HUES6 (cell line): Measurements from ENCODE around the gene SPIC.

Experiments used
- H3K27ac ChIP-seq: 2 replicates; pipeline ENCODE4 v1.7.0; 2013; ENCODE audit warnings: low read depth, mild to moderate bottlenecking, low read length, inconsistent platforms
- H3K27me3 ChIP-seq: 2 replicates; pipeline ENCODE4 v1.6.1; 2013; ENCODE audit warnings: low read length; ENCODE audit not compliant: control insufficient read depth, insufficient read depth
- H3K36me3 ChIP-seq: 2 replicates; pipeline ENCODE4 v1.6.1; 2013; ENCODE audit warnings: low read length; ENCODE audit not compliant: control insufficient read depth, insufficient read depth
- H3K4me1 ChIP-seq: 2 replicates; pipeline ENCODE4 v1.6.1; 2013; ENCODE audit warnings: low read length; ENCODE audit not compliant: control insufficient read depth, insufficient read depth
- H3K4me3 ChIP-seq: 2 replicates; pipeline ENCODE4 v1.5.1; 2013; ENCODE audit warnings: low read depth, low read length
- H3K9ac ChIP-seq: one replicate; pipeline ENCODE4 v1.6.1; 2013; ENCODE audit warnings: mild to moderate bottlenecking, low read length
- H3K9me3 ChIP-seq: 2 replicates; pipeline ENCODE4 v1.6.1; 2013; ENCODE audit warnings: low read depth, low read length; ENCODE audit not compliant: control insufficient read depth, insufficient read depth

The SPIC gene

DNA sequence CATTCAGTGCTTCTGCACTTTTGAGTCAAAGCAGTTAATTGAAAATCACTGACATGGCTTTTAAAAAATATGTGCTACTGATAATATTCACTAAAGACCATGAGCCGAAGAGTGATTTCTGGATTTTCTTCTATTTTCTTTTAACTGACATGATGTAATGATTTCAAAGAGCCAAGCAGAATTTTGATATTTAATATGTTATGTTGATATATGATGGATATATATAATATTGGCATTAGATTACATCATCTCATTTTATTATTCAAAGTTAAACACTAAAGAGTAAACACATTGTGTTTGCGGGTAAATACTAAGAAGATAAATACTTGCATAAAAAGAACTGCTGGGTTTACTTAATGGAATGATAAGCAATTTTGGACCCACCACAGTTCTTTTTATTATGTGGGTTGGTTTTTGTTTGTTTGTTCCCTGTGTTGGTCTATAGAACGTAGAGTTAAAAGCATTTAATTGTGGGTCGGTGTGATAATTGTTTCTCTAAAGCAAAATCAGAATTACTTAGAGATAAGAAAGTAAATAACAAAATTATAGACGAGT is 692 bp downstream of the SPIC start:
- no peaks in the 10 kb centered on the region for H3K9me3 ChIP-seq
- no peak overlapping the region for H3K4me3 ChIP-seq
- no peak overlapping the region for H3K27ac ChIP-seq
- no peak overlapping the region for H3K9ac ChIP-seq
- H3K4me1 ChIP-seq: peaks cover 15% of the 10 kb centered on the region
- no peaks in the 10 kb centered on the region for H3K36me3 ChIP-seq
- no peaks in the 10 kb centered on the region for H3K27me3 ChIP-seq

DNA sequence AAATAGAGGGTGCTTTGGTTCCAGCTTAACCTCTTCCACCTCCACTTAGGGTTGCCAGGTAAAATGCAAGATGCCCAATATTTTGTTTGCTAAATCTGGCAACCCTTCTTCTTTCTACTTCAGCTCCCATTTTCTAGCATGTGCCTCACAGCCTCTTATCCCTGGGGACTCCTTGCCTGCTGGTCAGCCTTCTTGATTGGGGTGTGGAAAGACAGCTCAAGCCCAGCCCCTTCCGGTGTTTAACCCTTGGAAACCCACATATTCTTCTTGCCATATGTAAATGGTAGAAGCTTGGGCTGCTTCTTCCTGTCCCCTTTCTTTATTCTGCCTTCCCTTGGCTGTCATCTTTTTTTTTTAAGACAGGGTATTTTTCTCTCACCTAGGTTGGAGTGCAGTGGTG is 5.7 kb downstream of the SPIC start:
- H3K36me3 ChIP-seq: no peaks in the 10 kb centered on the region
- no peaks in the 10 kb centered on the region for H3K9me3 ChIP-seq
- H3K27me3 ChIP-seq: no peaks in the 10 kb centered on the region
- no peak overlapping the region for H3K9ac ChIP-seq
- no peak overlapping the region for H3K27ac ChIP-seq
- no peaks in the 10 kb centered on the region for H3K4me1 ChIP-seq
- no peak overlapping the region for H3K4me3 ChIP-seq

DNA sequence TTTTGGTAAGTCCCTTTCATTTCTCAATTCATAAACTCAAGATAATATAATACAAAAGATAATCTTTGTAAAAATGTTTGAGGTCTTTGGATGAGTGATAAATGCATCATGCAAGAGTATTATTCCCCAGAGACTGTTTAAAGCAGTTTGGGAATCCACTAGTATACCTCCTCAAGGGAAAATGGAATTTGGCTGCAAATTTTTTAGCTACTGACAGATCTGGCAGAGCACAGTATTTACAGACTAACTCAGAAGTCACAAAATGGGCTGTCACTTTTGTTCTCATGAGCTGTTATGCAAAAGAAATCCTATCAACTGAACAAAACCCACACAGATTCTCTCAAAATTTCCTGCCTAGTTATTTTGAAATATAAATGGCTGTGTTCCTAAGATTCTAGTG is 9.9 kb downstream of the SPIC start:
- no peak overlapping the region for H3K9ac ChIP-seq
- no peaks in the 10 kb centered on the region for H3K9me3 ChIP-seq
- no peaks in the 10 kb centered on the region for H3K4me1 ChIP-seq
- no peak overlapping the region for H3K27ac ChIP-seq
- H3K36me3 ChIP-seq: no peaks in the 10 kb centered on the region
- H3K27me3 ChIP-seq: no peaks in the 10 kb centered on the region
- no peak overlapping the region for H3K4me3 ChIP-seq

DNA sequence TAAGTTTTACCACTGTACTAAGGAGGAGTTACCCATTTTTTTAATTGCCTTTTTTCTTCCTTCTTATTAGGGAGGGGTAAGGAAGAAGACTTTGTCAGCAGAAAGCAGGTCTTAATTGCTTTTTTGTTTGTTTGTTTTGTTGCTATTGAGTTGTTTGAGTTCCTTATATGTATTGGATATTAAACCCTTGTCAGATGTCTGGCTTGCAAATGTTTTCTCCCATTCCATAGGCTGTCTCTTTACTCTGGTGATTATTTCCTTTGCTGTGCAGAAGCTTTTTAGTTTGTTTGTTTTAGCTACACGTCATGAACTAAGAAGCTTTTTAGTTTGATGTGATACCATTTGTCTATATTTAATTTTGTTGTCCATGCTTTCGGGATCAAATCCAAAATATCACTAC is 13.3 kb downstream of the SPIC start:
- H3K9me3 ChIP-seq: no peaks in the 10 kb centered on the region

DNA sequence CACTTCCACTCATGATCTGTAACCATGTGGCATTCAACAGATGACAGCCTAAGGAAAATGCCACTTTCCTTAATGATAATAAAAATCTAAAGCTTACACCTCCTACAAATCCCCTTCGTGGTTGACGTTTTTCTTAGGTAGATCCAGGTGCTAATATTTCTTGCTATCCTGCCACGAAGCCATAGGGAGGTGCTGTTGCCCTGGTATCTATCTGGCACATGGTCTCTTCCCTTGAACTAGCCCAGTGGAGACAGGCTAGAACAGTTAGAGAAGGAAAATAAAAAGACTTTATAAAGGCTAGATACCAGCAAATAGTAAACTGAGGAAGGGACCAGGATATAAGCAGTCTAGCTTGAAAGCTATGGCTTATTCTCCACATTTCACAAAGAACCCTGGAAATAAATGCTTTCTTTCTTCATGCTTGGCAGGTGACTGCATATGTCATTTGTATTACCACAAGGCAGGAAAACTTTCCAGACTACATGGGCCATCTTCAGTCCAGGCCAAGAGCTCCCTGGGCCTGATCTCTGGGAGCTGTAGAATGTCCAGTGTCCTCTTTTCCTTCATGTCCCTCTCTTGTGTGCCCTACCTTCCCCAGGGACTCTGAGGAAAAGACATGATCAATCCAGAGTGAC is 15.3 kb downstream of the SPIC start:
- H3K27me3 ChIP-seq: no peaks in the 10 kb centered on the region
- H3K36me3 ChIP-seq: no peaks in the 10 kb centered on the region
- H3K4me3 ChIP-seq: no peak overlapping the region
- H3K9ac ChIP-seq: no peak overlapping the region
- no peaks in the 10 kb centered on the region for H3K9me3 ChIP-seq
- H3K27ac ChIP-seq: no peak overlapping the region
- H3K4me1 ChIP-seq: no peaks in the 10 kb centered on the region

More for the DNA sequence above, 13.3 kb downstream of the SPIC start:
- no peak overlapping the region for H3K27ac ChIP-seq
- no peaks in the 10 kb centered on the region for H3K27me3 ChIP-seq
- no peak overlapping the region for H3K9ac ChIP-seq
- H3K36me3 ChIP-seq: no peaks in the 10 kb centered on the region
- no peaks in the 10 kb centered on the region for H3K4me1 ChIP-seq
- H3K4me3 ChIP-seq: no peak overlapping the region

DNA sequence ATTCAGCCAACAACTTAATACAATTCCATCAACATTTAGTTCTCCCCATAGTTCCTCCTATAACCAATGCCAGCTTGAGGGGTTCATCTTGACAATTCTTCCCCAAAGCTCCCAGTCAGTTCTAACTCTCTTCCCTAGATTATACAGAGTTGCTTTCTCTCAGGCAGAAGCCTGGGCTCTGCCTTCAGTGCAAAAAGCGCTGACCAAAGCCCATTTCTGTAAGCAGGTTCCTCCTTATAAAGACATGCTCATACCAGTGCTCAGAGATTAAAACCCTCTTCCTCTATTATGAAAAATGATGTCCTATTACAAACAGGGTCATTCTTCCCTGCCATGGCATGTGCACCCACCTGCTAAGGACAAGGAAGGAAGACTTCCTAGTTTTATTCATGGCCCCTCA is 16.2 kb downstream of the SPIC start:
- Histone ChIP-seq H3K4me3 (no peak overlapping the region), H3K9me3 (no peaks in the 10 kb centered on the region), H3K36me3 (no peaks in the 10 kb centered on the region), H3K4me1 (no peaks in the 10 kb centered on the region), H3K27me3 (no peaks in the 10 kb centered on the region), H3K27ac (no peak overlapping the region), H3K9ac (no peak overlapping the region)

DNA sequence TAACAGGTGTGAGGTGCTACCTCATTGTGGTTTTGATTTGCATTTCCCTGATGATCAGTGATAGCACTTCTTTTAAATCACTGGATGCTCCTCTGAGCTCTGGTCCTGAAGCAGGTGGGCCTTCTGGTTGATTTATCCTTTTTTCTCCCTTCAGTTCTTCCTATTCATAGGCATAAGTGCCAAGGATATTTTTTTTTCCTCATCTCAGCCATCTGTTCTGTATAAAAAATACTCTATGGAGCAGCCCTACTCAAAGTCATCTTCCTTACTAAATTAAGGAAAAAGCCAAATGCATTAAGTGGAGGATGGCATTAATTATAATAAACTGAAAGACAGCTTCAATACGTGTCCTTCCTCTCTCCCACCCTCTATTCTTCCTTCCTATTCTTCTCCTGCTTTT is 18.4 kb downstream of the SPIC start:
- H3K4me3 ChIP-seq: no peak overlapping the region
- H3K27me3 ChIP-seq: no peaks in the 10 kb centered on the region
- H3K27ac ChIP-seq: no peak overlapping the region
- H3K9ac ChIP-seq: no peak overlapping the region
- no peaks in the 10 kb centered on the region for H3K4me1 ChIP-seq
- H3K36me3 ChIP-seq: no peaks in the 10 kb centered on the region
- no peaks in the 10 kb centered on the region for H3K9me3 ChIP-seq

DNA sequence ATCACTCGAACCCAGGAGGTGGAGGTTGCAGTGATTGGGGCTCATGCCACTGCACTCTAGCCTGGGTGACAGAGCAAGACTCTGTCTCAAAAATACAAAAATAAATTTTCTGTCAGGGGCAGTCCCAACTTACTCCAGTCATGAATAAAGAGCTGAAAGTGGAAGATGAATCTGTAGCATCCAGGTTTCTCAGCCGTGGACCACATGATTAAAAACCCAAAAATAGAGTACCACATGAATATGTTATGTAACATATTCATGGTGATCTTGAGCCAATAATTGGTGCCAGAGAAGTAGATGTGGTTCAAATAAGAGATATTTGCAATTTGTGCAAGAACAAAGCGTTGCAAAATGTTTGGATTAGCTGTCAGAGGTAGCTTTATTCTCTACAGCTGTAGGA is 23.1 kb downstream of the SPIC start:
- Histone ChIP-seq H3K9ac (no peak overlapping the region), H3K4me1 (no peaks in the 10 kb centered on the region)

DNA sequence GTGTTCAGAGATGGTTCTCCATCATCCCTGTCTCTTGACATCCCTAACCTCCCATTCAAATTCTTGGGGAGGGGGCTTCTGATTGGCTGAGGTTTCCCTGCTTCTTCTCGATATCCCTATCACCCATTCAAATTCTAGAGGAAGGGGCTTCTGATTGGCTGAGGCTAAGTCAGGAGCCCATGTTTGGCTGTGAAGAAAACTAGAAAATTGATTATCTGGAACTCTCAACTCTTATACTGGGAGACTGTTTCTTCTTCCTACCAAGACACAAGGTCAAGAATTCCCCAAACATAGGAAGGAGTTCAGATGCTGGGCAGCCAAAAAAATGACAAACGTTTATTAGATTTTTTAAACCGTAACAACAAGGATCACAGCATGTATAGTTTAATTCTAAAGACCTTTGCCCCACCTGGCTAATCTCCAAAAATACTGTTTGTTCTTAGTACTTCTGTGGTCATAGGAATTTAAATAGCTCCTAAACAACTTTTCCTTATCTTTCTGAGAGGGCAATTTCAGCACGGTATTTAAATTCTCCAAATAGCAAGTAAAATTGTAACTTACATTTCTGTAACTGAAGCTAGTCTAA is 26.4 kb downstream of the SPIC start:
- Histone ChIP-seq H3K4me1 (no peaks in the 10 kb centered on the region), H3K36me3 (no peaks in the 10 kb centered on the region), H3K9me3 (no peaks in the 10 kb centered on the region; the same call in 1 of the 2 replicates), H3K4me3 (no peak overlapping the region), H3K9ac (no peak overlapping the region), H3K27ac (no peak overlapping the region), H3K27me3 (no peaks in the 10 kb centered on the region)

More for the DNA sequence above, 23.1 kb downstream of the SPIC start:
- Histone ChIP-seq H3K27me3 (no peaks in the 10 kb centered on the region), H3K36me3 (no peaks in the 10 kb centered on the region), H3K9me3 (no peaks in the 10 kb centered on the region; the same call in 1 of the 2 replicates), H3K4me3 (no peak overlapping the region), H3K27ac (no peak overlapping the region)

DNA sequence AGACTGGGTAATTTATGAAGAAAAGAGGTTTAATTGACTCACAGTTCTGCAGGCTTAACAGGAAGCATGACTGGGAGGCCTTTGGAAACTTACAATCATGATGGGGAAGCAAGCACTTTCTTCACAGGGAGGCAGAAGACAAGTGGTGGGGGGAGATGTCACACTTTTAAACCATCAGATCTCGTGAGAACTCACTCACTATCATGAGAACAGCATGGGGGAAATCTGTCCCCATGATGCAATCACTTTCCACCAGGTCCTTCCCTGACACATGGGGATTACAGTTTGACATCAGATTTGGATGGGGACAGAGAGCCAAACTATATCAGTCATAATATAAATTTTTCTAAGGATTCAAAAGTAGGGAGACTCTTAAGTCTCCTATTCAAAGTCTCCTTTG is 46.0 kb downstream of the SPIC start:
- H3K36me3 ChIP-seq: no peaks in the 10 kb centered on the region

DNA sequence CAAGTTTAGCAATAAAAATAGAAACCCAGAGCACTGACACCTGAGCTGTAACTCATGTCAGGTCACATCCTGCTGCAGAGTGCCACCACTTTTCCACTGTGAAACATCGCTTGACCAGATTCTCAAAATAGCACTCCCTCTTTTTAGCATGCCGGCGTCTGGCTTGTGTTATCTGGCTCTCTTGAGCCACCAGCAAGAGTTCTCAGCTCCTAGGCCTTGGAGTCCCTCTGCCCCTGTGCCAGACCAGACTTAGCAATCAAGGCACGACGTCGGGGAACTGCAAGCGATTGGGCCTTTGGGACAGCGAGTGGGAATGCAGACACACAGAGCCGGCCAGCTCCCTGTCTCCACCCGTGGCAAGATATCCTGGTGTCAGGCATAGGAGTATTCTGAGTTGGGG is 52.5 kb downstream of the SPIC start:
- Histone ChIP-seq H3K36me3 (no peaks in the 10 kb centered on the region), H3K9ac (no peak overlapping the region), H3K4me3 (no peak overlapping the region), H3K27ac (no peak overlapping the region), H3K4me1 (peaks cover 5% of the 10 kb centered on the region), H3K27me3 (no peaks in the 10 kb centered on the region), H3K9me3 (no peaks in the 10 kb centered on the region)

More for the DNA sequence above, 46.0 kb downstream of the SPIC start:
- Histone ChIP-seq H3K9ac (no peak overlapping the region), H3K27ac (no peak overlapping the region), H3K4me1 (0 out of 2 replicates have a peak, but pooled peaks cover 3% of the 10 kb centered on the region), H3K27me3 (no peaks in the 10 kb centered on the region), H3K4me3 (no peak overlapping the region), H3K9me3 (no peaks in the 10 kb centered on the region)
